ENCODE results near the gene C6orf89. TPM values are rescaled to one million over a fixed set of nuclear protein-coding genes. Genes with fewer than 3 reads are reported as not detected.

C6orf89 gene
- total and polyA plus RNA-seq, 9 donors: 23.1 to 102 (median 62.2) TPM

- no peak for DNase-seq
- H3K27me3 ChIP-seq: no peaks in the 10 kb centered on the region
- H3K9me3 ChIP-seq: no peaks in the 10 kb centered on the region
- no peak for TF ChIP-seq CTCF (IDR thresholded peaks at IDR 0.05)
- no peak for TF ChIP-seq POLR2A (IDR thresholded peaks at IDR 0.05)
- TF ChIP-seq EP300 (IDR thresholded peaks at IDR 0.05): no peak
- H3K4me3 ChIP-seq: no peak overlapping the region
- intact Hi-C loops (cut with DNase I): no loop called here
- H3K36me3 ChIP-seq: no peaks in the 10 kb centered on the region
- H3K4me1 ChIP-seq (ENCODE audit: insufficient read depth): peaks cover 16% of the 10 kb centered on the region
- 84 to 96% (median 90%) methylated on average over 4 of the region's 4 CpGs for WGBS, 3 donors
- no peak overlapping the region for H3K27ac ChIP-seq
Measured at GRCh38 chr6:36930483-36930882, 44.7 kb downstream of the C6orf89 start.

- Histone ChIP-seq H3K4me3 (no peak overlapping the region), H3K27me3 (no peaks in the 10 kb centered on the region), H3K9me3 (no peaks in the 10 kb centered on the region), H3K4me1 (ENCODE audit: insufficient read depth) (peaks cover 7% of the 10 kb centered on the region), H3K27ac (no peak overlapping the region), H3K36me3 (no peaks in the 10 kb centered on the region)
- no peak for DNase-seq
- WGBS, 3 donors: 89 to 97% (median 89%) methylated on average over 2 of the region's 2 CpGs
- intact Hi-C loops (cut with DNase I): no loop called here
- TF ChIP-seq POLR2A (IDR thresholded peaks at IDR 0.05) (no peak), CTCF (IDR thresholded peaks at IDR 0.05) (no peak)
Measured at GRCh38 chr6:36933102-36933501, 47.4 kb downstream of the C6orf89 start.

GRCh38 chr6:36933519-36933918 lies 47.8 kb downstream of the C6orf89 start:
- no peak overlapping the region for H3K27ac ChIP-seq
- H3K9me3 ChIP-seq: no peaks in the 10 kb centered on the region
- peaks cover 3% of the 10 kb centered on the region for H3K4me1 ChIP-seq (ENCODE audit: insufficient read depth)
- no peaks in the 10 kb centered on the region for H3K27me3 ChIP-seq
- TF ChIP-seq EP300 (IDR thresholded peaks at IDR 0.05): no peak
- TF ChIP-seq CTCF (IDR thresholded peaks at IDR 0.05): no peak
- TF ChIP-seq POLR2A (IDR thresholded peaks at IDR 0.05): no peak
- no peaks in the 10 kb centered on the region for H3K36me3 ChIP-seq
- 87 to 98% (median 90%) methylated on average over 4 of the region's 4 CpGs for WGBS, 3 donors
- DNase-seq: no peak
- H3K4me3 ChIP-seq: no peak overlapping the region
- intact Hi-C loops (cut with DNase I): no loop called here

- intact Hi-C loops (cut with DNase I): no loop called here
- no peak for DNase-seq
Measured at GRCh38 chr6:36934901-36935300, 49.1 kb downstream of the C6orf89 start.

More at GRCh38 chr6:36934901-36935300, 49.1 kb downstream of the C6orf89 start:
- TF ChIP-seq CTCF (IDR thresholded peaks at IDR 0.05) (no peak), EP300 (IDR thresholded peaks at IDR 0.05) (no peak), POLR2A (IDR thresholded peaks at IDR 0.05) (no peak)
- no peaks in the 10 kb centered on the region for H3K9me3 ChIP-seq
- H3K27ac ChIP-seq: no peak overlapping the region
- no peaks in the 10 kb centered on the region for H3K36me3 ChIP-seq
- no peaks in the 10 kb centered on the region for H3K27me3 ChIP-seq
- WGBS, 3 donors: 83 to 91% (median 88%) methylated on average over 7 of the region's 7 CpGs
- no peaks in the 10 kb centered on the region for H3K4me1 ChIP-seq (ENCODE audit: insufficient read depth)
- no peak overlapping the region for H3K4me3 ChIP-seq
